ENCODE results near the gene CLEC14A.

CLEC14A gene

GRCh38 chr14:38205949-38206665 is 49.8 kb downstream of the CLEC14A start:
- no peak for DNase-seq (ENCODE audit: low read depth in 2 of 2)

DNA sequence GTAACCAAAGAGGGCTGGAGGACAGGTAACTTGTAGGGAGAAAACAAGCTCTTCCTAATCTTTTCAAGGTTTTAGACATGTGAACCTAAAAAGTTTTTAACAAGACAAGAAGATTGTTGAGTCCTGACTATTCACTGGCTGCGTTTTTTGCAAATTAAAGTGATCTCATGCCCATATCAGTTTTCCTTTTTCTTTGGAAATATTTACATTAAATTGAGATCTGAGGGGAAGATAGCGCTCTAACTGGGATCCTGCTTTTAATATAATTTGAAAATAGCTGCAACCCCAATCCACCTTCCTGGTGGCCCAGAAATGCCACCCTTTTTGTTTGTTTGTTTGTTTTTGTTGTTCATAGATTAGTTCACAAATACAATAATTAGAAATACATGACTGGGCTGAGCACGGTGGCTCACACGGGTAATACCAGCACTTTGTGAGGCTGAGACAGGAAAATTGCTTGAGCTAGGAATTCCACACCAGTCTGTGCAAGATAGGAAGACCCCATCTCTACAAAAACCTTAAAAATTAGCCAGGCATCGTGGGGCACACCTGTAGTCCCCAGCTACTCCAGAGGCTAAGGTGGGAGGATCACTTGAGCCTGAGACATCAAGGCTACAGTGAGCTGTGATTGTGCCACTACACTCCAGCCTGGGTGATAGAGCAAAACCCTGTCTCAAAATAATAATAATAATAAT is 50.6 kb downstream of the CLEC14A start:
- no peak for DNase-seq (ENCODE audit: low read depth in 2 of 2)

GRCh38 chr14:38204719-38205115 is 51.2 kb downstream of the CLEC14A start:
- DNase-seq (ENCODE audit: low read depth in 2 of 2) = no peak
